Skeletal muscle satellite cell (primary cell): ENCODE results near the gene TAGLN2. TPM values are rescaled to one million over a fixed set of nuclear protein-coding genes. Genes with fewer than 3 reads are reported as not detected.

Source experiments
- H3K27me3 ChIP-seq: 2 replicates; pipeline ENCODE4 v1.7.0; 2013; ENCODE audit warnings: low read length; ENCODE audit not compliant: control insufficient read depth, insufficient read depth
- H3K36me3 ChIP-seq: 2 replicates; pipeline ENCODE4 v1.7.0; 2013; ENCODE audit warnings: mild to moderate bottlenecking, control low read depth, low read length; ENCODE audit not compliant: insufficient read depth
- H3K4me1 ChIP-seq: 2 replicates; pipeline ENCODE4 v1.7.0; 2013; ENCODE audit warnings: low read length; ENCODE audit not compliant: control insufficient read depth, insufficient read depth
- H3K4me2 ChIP-seq: 2 replicates; pipeline ENCODE4 v1.7.0; 2013; ENCODE audit warnings: mild to moderate bottlenecking, low read length
- H3K4me3 ChIP-seq: 2 replicates; pipeline ENCODE4 v1.7.0; 2013; ENCODE audit warnings: low read length
- H3K9ac ChIP-seq: 2 replicates; pipeline ENCODE4 v1.7.0; 2013; ENCODE audit warnings: mild to moderate bottlenecking, low read depth, low read length, moderate library complexity
- H3K9me3 ChIP-seq: replicated peaks from 2 replicates; pipeline ENCODE4 v1.7.0; 2013; ENCODE audit warnings: mild to moderate bottlenecking, control low read depth, low read length
- total RNA-seq: library from RNA; depleted of rRNA; stranded (reverse); fragments of >200 nt; gene quantifications from 2 replicates; pipeline ENCODE4 v1.2.3, GENCODE V29; 2012; rRNA removed

The TAGLN2 gene
- 259 and 441 TPM in 2 replicates for total RNA-seq

DNA sequence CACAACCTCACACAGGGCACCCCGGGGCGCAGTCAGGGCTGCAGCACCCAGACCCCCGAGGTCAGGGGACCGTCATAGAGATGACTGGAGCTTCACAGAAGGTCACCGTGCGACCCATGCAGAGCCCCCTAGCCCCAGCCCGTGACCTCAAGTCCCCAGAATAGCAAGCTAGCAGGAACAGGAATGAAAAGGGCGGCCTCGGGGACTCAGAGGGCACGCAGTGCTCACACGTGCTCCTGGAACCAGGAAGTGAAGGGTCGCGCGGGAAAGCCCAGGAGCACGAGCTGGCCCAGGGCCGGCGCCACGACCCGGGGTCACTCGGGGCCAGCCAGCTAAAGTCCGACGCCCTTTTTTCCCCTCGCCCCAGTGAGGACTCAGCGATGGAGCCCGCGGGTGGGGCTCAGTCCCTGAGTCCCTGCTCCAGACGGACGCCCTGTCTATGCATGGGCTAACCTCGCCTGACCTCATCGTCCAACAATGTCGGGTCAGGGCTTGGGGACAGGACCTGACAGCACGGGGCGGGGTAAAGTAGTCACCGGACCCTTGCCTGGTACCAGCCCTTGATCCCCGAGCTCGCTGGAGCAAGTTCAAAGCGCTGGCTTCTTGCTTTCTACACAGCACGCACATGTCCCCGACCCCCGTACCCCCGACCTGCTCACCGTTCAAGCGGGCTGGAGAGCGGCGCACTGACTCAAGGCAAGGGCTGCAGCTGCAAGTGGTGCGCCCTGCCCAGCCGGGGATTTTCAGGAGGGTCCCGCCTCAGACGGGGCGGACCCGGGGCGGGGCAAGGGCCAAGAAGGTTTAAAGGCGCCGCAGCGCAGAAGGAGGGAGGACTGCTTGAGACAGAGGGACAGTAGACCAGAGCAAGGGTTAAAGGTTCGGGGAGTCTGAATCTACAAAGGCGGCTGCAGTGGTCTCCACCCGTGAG lies at the start of gene TAGLN2:
TSS of gene TAGLN2 (minus strand) at position 717 of the 928 bp plus-strand sequence. CDS start 4,998 bp downstream, outside the sequence.
- H3K4me3 ChIP-seq, result peak within 1 kb of the TSS; percentile 91
- no peaks in the 10 kb centered on the region for H3K9me3 ChIP-seq
- H3K9ac ChIP-seq, result peak within 1 kb of the TSS; percentile 100
- no peaks in the 10 kb centered on the region for H3K27me3 ChIP-seq
- peaks cover 13% of the 10 kb centered on the region for H3K36me3 ChIP-seq
- H3K4me2 ChIP-seq, result peak within 1 kb of the TSS; percentile 95
- H3K4me1 ChIP-seq, result peaks cover 40% of the 10 kb centered on the region

DNA sequence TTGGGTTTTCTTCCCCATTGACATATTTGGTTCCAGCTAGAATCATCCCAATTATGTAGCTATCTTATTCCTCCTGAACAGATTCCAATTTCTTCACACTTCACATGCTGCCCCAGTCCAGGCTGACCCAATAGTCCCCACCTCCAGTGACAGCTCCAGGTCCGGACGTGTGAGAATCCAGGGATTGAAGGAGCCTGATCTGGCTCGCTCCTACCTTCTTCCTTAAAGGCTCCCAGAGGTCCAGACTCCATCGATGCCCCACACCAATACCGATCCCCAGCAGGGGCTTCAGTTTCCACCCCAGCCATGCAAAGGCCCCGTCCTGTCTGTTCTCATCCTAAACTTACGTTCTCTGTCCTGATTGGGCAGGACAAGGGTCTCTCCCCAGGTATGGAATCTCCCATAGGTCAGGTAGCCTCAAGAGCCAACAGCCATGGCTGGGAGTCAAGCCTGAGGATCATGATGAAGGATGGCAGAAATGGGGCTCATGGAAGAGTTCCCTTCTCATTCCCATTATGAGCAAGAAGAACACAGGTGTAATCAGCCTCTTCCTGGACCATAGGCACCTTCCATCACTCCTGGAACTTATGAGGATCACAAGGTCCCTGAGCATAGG lies 49.2 kb upstream of the TAGLN2 start:
- H3K9ac ChIP-seq, result no peak overlapping the region
- H3K36me3 ChIP-seq, result no peaks in the 10 kb centered on the region
- no peak overlapping the region for H3K4me3 ChIP-seq
- peaks cover 48% of the 10 kb centered on the region for H3K27me3 ChIP-seq
- H3K9me3 ChIP-seq, result no peaks in the 10 kb centered on the region
- no peak overlapping the region for H3K4me2 ChIP-seq
- no peaks in the 10 kb centered on the region for H3K4me1 ChIP-seq

DNA sequence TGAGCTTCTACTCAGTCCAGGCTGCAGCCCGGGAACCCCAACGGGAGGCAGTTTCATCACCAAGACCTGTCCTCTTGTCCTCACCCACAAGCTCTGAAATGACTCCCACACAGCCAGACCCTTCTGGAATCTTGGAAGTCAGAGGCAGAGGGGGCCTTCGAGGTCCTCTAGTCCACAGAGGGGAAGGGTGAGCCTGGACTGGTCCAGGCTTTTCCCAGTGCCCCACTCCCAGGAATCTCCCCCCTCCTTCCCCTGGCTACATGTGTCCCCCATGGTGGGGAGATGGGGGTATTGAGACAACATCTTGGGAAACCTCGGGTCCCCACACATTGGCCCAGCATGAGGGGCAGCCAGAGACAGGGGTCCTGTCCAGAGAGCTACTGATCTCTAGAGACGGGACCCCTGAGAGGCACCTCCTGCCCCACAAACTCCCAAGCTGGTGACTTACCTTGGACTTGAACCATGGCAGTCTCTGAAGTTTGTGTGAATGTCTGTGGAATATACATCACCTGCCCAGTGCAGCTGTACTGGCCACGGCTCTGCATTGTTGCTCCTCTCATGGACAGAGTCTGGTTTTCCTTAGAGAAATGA lies 48.1 kb upstream of the TAGLN2 start:
- no peak overlapping the region for H3K9ac ChIP-seq
- H3K9me3 ChIP-seq, result no peaks in the 10 kb centered on the region
- H3K4me2 ChIP-seq, result no peak overlapping the region
- H3K27me3 ChIP-seq, result peaks cover 46% of the 10 kb centered on the region
- H3K4me3 ChIP-seq, result no peak overlapping the region
- no peaks in the 10 kb centered on the region for H3K36me3 ChIP-seq
- no peaks in the 10 kb centered on the region for H3K4me1 ChIP-seq

- no peaks in the 10 kb centered on the region for H3K9me3 ChIP-seq
- H3K4me1 ChIP-seq, result no peaks in the 10 kb centered on the region
- no peak overlapping the region for H3K9ac ChIP-seq
- no peak overlapping the region for H3K4me3 ChIP-seq
- H3K4me2 ChIP-seq, result no peak overlapping the region
- H3K27me3 ChIP-seq, result peaks cover 44% of the 10 kb centered on the region
- H3K36me3 ChIP-seq, result no peaks in the 10 kb centered on the region
Observed at GRCh38 chr1:159972443-159973205, 47.3 kb upstream of the TAGLN2 start.

DNA sequence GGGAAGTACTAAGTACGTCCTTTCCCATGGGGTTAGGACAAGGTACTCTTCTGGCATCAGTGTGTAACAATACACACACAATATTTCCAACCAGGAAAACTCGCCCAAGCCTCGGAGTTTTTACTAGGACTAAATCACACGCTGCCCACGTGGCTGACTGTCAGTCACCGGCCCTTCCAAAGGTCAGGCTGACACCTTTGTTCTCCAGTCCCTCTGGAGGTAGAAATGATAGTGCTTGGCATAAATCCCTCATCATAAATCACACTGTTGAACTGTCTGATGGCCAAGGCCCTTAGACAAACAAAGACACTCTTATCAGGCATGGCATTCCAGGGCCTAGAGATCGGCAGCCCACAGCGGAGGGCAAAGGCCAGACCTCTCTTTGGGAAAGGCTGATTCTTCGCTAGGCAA lies 45.6 kb upstream of the TAGLN2 start:
- peaks cover 32% of the 10 kb centered on the region for H3K27me3 ChIP-seq
- H3K9ac ChIP-seq, result no peak overlapping the region
- no peak overlapping the region for H3K4me2 ChIP-seq
- no peaks in the 10 kb centered on the region for H3K4me1 ChIP-seq
- no peaks in the 10 kb centered on the region for H3K9me3 ChIP-seq
- no peaks in the 10 kb centered on the region for H3K36me3 ChIP-seq
- no peak overlapping the region for H3K4me3 ChIP-seq

GRCh38 chr1:159968901-159969300 lies 43.6 kb upstream of the TAGLN2 start:
- Histone ChIP-seq H3K36me3 (no peaks in the 10 kb centered on the region), H3K4me1 (no peaks in the 10 kb centered on the region), H3K4me3 (no peak overlapping the region), H3K9ac (no peak overlapping the region), H3K27me3 (peaks cover 13% of the 10 kb centered on the region), H3K9me3 (no peaks in the 10 kb centered on the region), H3K4me2 (no peak overlapping the region)

- Histone ChIP-seq H3K27me3 (peaks cover 6% of the 10 kb centered on the region), H3K9me3 (no peaks in the 10 kb centered on the region), H3K4me3 (no peak overlapping the region), H3K4me2 (no peak overlapping the region), H3K4me1 (peaks cover 9% of the 10 kb centered on the region), H3K9ac (no peak overlapping the region), H3K36me3 (no peaks in the 10 kb centered on the region)
Observed at GRCh38 chr1:159965263-159965662, 40.0 kb upstream of the TAGLN2 start.

- H3K4me2 ChIP-seq, result no peak overlapping the region
- no peak overlapping the region for H3K4me3 ChIP-seq
- H3K9me3 ChIP-seq, result no peaks in the 10 kb centered on the region
- H3K4me1 ChIP-seq, result peaks cover 9% of the 10 kb centered on the region
- H3K9ac ChIP-seq, result no peak overlapping the region
- H3K36me3 ChIP-seq, result no peaks in the 10 kb centered on the region
- peaks cover 2% of the 10 kb centered on the region for H3K27me3 ChIP-seq
Observed at GRCh38 chr1:159964144-159964543, 38.8 kb upstream of the TAGLN2 start.

- H3K4me3 ChIP-seq, result no peak overlapping the region
- no peaks in the 10 kb centered on the region for H3K27me3 ChIP-seq
Observed at GRCh38 chr1:159962176-159962575, 36.9 kb upstream of the TAGLN2 start.

GRCh38 chr1:159961636-159962035 lies 36.3 kb upstream of the TAGLN2 start:
- no peak overlapping the region for H3K4me3 ChIP-seq
- H3K36me3 ChIP-seq, result no peaks in the 10 kb centered on the region
- no peaks in the 10 kb centered on the region for H3K27me3 ChIP-seq
- no peaks in the 10 kb centered on the region for H3K9me3 ChIP-seq
- H3K4me2 ChIP-seq, result peak overlapping the region; percentile 66
- H3K9ac ChIP-seq, result no peak overlapping the region
- H3K4me1 ChIP-seq, result peaks cover 9% of the 10 kb centered on the region

More at GRCh38 chr1:159962176-159962575, 36.9 kb upstream of the TAGLN2 start:
- Histone ChIP-seq H3K9me3 (no peaks in the 10 kb centered on the region), H3K36me3 (no peaks in the 10 kb centered on the region), H3K4me1 (peaks cover 9% of the 10 kb centered on the region), H3K4me2 (no peak overlapping the region), H3K9ac (no peak overlapping the region)
